ENCODE data around the gene NDNF.

The NDNF gene

GRCh38 chr4:121070696-121071639 is 1.4 kb downstream of the NDNF start:
- DNase-seq (ENCODE audit: low read depth), result no peak

- no peak for DNase-seq (ENCODE audit: low read depth)
Observed at GRCh38 chr4:121070274-121070673, 2.1 kb downstream of the NDNF start.

- no peak for DNase-seq (ENCODE audit: low read depth)
Observed at GRCh38 chr4:121069430-121069829, 2.9 kb downstream of the NDNF start.

- no peak for DNase-seq (ENCODE audit: low read depth)
Observed at GRCh38 chr4:121064482-121064881, 7.9 kb downstream of the NDNF start.

- DNase-seq (ENCODE audit: low read depth), result no peak
Observed at GRCh38 chr4:121062521-121062920, 9.8 kb downstream of the NDNF start.

GRCh38 chr4:121061861-121062260 is 10.5 kb downstream of the NDNF start:
- no peak for DNase-seq (ENCODE audit: low read depth)

- no peak for DNase-seq (ENCODE audit: low read depth)
Observed at GRCh38 chr4:121061215-121061614, 11.1 kb downstream of the NDNF start.

- DNase-seq (ENCODE audit: low read depth), result no peak
Observed at GRCh38 chr4:121057466-121057922, 14.8 kb downstream of the NDNF start.

GRCh38 chr4:121056066-121056465 is 16.3 kb downstream of the NDNF start:
- no peak for DNase-seq (ENCODE audit: low read depth)

- no peak for DNase-seq (ENCODE audit: low read depth)
Observed at GRCh38 chr4:121054373-121054772, 18.0 kb downstream of the NDNF start.

GRCh38 chr4:121053601-121054143 is 18.7 kb downstream of the NDNF start:
- no peak for DNase-seq (ENCODE audit: low read depth)

- DNase-seq (ENCODE audit: low read depth), result no peak
Observed at GRCh38 chr4:121050300-121050699, 22.0 kb downstream of the NDNF start.

GRCh38 chr4:121049072-121049599 is 23.2 kb downstream of the NDNF start:
- DNase-seq (ENCODE audit: low read depth), result no peak

GRCh38 chr4:121048165-121048564 is 24.2 kb downstream of the NDNF start:
- DNase-seq (ENCODE audit: low read depth), result no peak

- no peak for DNase-seq (ENCODE audit: low read depth)
Observed at GRCh38 chr4:121041307-121042090, 30.8 kb downstream of the NDNF start.

- no peak for DNase-seq (ENCODE audit: low read depth)
Observed at GRCh38 chr4:121034017-121034416, 38.3 kb downstream of the NDNF start.

- DNase-seq (ENCODE audit: low read depth), result no peak
Observed at GRCh38 chr4:121030711-121031110, 41.6 kb downstream of the NDNF start.

- no peak for DNase-seq (ENCODE audit: low read depth)
Observed at GRCh38 chr4:121030131-121030530, 42.2 kb downstream of the NDNF start.

- DNase-seq (ENCODE audit: low read depth), result no peak
Observed at GRCh38 chr4:121026034-121026433, 46.3 kb downstream of the NDNF start.

GRCh38 chr4:121025540-121025939 is 46.8 kb downstream of the NDNF start:
- no peak for DNase-seq (ENCODE audit: low read depth)

GRCh38 chr4:121018543-121018942 is 53.8 kb downstream of the NDNF start:
- DNase-seq (ENCODE audit: low read depth), result no peak

GRCh38 chr4:121016611-121017010 is 55.7 kb downstream of the NDNF start:
- DNase-seq (ENCODE audit: low read depth), result no peak
